Fibroblast of villous mesenchyme (primary cell): ENCODE data around the gene TNFRSF9. TPM values are rescaled to one million over a fixed set of nuclear protein-coding genes. Genes with fewer than 3 reads are reported as not detected.

Source experiments
- DNase-seq: peaks from one replicate; pipeline ENCODE4 v3.0.0-alpha.2; 2010; ENCODE audit warnings: low read depth
- H3K4me3 ChIP-seq: 2 replicates; pipeline ENCODE4 v1.5.1; 2011; ENCODE audit warnings: low read depth, mild to moderate bottlenecking, low read length
- total RNA-seq: library from RNA; depleted of rRNA; stranded (reverse); fragments of >200 nt; gene quantifications from 2 replicates; pipeline ENCODE4 v1.2.3, GENCODE V29; 2012
- TF ChIP-seq, protein P1 (sequence below): IDR thresholded peaks from 2 replicates; pipeline ENCODE4 v1.5.1; 2012; ENCODE audit warnings: low read depth, mild to moderate bottlenecking, low read length; ENCODE audit not compliant: insufficient read depth

Gene TNFRSF9
- 0.32 and 0.43 TPM in 2 replicates for total RNA-seq

DNA sequence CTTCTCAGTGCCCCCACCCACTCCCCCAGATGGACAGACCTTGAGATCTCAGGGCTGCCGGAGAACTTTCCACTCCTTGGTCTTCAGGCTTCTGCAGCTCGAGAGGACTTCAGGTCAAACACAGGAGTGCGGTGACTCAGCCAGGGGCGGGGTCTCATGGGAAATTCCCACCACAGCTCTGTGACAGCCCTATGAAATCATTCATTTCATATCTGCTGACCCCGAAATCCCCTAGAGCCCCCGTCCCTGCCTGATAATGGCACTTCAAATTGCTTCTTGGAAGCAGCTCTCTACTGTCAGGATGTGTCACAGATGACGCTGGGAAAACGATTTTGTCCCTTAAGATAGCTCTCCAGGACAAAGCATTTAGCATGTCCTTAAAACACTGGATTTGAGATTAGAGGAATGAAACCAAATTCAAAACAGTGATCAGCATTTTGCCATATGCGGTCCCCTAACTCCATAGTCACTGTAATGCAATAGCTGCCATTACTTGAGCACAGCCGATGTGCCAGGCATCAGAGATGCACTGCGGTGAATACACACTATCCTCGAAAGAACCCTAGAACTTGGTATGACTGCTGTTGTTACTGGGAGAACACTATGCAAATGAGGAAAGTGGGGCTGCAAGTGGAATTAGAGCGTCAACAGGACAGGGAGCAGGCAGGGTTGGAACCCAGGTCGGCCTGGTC lies at the start of gene TNFRSF9:
TSS of gene TNFRSF9 (minus strand) at position 95 of the 692 bp plus-strand sequence. CDS start 845 bp downstream, outside the sequence.
- H3K4me3 ChIP-seq = no peak within 1 kb of the TSS
- TF ChIP-seq, protein P1, sequence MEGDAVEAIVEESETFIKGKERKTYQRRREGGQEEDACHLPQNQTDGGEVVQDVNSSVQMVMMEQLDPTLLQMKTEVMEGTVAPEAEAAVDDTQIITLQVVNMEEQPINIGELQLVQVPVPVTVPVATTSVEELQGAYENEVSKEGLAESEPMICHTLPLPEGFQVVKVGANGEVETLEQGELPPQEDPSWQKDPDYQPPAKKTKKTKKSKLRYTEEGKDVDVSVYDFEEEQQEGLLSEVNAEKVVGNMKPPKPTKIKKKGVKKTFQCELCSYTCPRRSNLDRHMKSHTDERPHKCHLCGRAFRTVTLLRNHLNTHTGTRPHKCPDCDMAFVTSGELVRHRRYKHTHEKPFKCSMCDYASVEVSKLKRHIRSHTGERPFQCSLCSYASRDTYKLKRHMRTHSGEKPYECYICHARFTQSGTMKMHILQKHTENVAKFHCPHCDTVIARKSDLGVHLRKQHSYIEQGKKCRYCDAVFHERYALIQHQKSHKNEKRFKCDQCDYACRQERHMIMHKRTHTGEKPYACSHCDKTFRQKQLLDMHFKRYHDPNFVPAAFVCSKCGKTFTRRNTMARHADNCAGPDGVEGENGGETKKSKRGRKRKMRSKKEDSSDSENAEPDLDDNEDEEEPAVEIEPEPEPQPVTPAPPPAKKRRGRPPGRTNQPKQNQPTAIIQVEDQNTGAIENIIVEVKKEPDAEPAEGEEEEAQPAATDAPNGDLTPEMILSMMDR = no peak
- peak; percentile 59 for DNase-seq

- no peak overlapping the region for H3K4me3 ChIP-seq
- no peak for DNase-seq
- TF ChIP-seq, protein P1 = no peak
These were observed 49.3 kb upstream of the TNFRSF9 start for GRCh38 chr1:7989762-7990428.

DNA sequence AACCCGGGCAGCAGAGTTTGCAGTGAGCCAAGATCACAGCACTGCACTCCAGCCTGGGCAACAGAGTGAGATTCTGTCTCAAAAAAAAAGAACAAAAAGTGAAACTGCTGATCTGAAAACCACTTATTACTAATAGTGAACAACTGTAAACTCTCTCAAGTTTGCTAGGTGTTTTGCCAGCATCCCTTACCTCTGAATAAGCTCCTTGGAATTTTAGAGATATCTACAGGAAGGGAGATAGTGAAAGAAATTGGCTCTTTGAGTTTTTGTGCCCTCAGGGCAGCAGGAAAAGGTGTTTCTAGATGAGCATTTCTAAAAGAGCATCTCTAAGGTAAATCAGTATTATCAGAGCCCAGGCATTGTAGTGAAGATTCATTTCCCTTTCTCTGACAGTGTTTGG lies 47.9 kb upstream of the TNFRSF9 start:
- H3K4me3 ChIP-seq = no peak overlapping the region
- TF ChIP-seq, protein P1 = no peak
- no peak for DNase-seq

- H3K4me3 ChIP-seq = no peak overlapping the region
- DNase-seq = no peak
- TF ChIP-seq, protein P1 = no peak
These were observed 46.9 kb upstream of the TNFRSF9 start for GRCh38 chr1:7987528-7987927.

DNA sequence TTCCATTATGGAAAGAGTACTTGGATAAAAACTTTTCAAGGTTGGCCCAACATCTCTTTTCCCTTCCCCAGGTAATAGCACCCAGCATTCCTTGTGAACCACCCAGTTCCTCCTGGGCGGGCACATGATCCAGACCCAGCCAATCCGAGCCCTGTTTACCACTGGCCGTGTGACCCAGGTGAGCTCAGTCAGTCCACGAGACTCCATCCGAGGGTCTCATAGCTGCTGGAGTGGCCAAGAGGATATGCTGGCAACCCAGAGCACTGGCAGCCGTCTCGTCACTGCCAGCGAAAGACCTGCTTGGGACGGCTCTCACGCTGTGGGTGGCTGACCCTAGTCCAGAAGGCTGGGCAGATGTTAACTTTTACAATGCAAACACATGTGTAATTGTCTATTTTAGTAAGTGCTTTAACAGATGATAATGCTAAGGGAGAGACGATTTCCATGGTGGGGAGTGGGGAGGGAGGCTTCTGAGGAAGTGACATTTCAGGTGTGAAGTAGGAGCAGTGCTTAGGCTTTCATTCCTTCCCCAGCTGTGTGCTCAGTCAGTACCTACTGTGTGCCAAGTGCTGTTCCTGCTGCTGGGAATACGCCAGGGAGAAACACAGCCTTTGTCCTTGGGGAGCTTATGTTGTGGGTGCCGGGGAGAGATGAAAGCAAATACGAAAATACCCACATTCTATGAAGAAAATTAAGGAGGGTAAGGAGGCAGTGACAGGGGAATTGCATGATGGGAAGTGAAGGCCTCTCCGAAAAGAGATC lies 45.4 kb upstream of the TNFRSF9 start:
- no peak for DNase-seq
- TF ChIP-seq, protein P1 = no peak
- H3K4me3 ChIP-seq = no peak overlapping the region

- DNase-seq = no peak
- H3K4me3 ChIP-seq = no peak overlapping the region
- TF ChIP-seq, protein P1 = no peak
These were observed 44.2 kb upstream of the TNFRSF9 start for GRCh38 chr1:7984811-7985210.
